Forelimb muscle (tissue), 1 donor: ENCODE results near the gene FN3KRP. TPM values are rescaled to one million over a fixed set of nuclear protein-coding genes. Genes with fewer than 3 reads are reported as not detected.

Source experiments
- DNase-seq: peaks from one replicate; pipeline ENCODE4 v3.0.0-alpha.2; 2013; ENCODE audit warnings: low read depth
- polyA plus RNA-seq: library from polyadenylated mRNA; unstranded; fragments of 120-200 nt; gene quantifications from one replicate; pipeline ENCODE4 v1.2.1, GENCODE V29; 2013; ENCODE audit not compliant: insufficient read length

FN3KRP gene
- polyA plus RNA-seq, 1 donor: 31.0 TPM

DNA sequence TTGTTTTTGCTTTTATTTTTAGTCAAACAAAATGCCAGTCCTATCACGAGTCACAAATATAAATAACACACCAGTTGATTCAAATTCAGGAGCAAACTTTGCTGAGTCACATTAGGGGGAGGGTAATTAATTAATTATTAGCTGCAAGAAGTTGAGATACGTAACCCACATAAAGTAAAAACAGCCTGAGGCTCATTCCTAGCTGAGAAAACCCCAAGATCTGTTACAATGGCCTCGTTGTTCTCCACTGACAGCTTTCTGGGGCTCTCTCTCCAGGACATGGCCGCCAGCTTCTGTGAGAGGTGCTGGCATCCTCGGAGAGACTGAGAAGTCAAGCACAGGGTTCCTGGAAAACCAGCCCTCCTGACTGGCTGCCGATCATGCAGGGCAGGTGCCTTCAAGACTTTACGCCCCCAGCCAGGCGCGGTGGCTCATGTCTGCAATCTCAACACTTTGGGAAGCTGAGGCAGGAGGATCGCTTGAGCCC is 29.1 kb upstream of the FN3KRP start:
- DNase-seq: no peak

DNA sequence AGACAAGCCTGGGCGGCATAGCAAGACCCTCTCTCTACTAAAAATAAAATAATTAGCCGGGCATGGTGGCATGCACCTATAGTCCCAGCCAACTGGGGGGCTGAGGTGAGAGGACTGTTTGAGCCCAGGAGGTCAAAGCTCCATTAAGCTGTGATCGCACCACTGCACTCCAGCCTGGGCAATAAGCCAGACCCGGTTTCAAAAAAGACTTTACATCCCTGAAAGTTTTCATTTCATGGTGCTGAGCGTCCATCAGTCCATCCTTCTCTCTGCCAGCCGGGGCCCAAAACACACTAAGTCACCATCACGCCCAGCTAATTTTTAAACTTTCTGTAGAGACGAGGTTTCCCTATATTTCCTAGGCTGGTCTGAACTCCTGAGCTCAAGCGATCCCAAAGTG is 28.6 kb upstream of the FN3KRP start:
- no peak for DNase-seq

DNA sequence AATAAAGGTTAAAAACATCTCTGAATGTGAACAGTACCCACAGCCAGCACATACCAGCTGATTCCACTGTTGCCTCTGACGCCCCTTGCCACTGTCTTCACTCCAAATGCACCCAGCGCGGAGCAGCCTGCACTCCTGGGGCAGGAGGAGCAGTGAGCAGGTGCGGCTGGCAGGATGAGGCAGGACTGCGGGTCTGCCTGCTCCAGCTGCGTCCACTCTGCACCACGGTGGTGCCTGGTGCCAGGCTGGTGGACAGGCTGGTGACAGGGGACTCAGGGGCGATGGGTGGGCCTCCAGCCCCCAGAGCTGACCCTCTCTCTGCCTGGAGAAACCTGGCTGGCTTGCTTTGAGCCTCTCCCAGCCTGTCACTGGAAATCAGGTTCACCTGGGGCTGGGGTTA is 27.4 kb upstream of the FN3KRP start:
- no peak for DNase-seq

DNA sequence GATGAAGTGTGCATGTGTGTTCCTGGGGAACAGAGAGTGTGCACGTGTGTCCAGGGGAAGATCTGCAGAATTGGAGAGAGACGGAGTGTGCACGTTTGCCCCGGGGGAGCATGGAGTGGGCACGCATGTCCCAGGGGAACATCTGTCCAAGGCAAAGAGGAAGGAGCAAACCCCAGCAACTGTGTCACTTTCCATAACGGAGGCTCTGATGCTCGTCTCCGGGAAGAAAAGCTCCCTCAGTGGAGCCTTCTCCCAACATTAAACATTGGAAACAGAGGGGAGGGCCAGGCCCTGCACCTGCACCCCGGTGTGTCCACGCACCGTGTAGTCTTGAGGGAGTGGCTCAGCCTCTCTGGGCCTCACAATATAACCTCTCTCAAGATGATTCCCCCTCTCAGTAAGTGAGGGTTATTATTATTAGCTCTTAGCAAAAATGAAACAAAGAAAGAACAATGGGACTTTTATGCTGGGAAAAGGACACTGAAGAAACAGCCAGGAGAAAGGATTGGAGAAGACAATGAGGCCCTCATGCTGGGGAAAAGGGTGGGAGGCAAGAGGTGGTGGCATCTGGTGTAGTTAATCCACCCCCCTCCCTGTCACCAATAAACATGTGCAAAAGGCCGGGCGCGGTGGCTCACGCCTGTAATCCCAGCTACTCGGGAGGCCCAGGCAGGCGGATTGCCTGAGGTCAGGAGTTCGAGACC is 25.6 kb upstream of the FN3KRP start:
- no peak for DNase-seq

DNA sequence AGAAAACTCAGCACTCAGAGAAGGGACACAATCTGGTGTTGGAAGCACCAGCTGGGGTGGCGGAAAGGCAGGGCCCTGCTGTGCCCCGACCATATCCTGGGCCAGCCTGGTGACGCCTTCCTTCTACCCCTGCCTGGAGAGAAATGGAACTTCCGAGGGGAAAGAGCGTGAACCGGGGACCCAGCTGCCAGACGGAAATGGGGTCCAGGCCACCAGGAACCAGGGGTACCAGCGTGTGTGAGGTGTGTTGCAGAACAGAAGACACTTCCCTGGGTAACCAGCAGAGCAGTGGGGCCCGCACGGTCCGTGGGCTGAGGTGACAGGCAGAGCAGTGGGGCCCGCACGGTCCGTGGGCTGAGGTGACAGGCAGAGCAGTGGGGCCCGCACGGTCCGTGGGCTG is 24.8 kb upstream of the FN3KRP start:
- DNase-seq: no peak

DNA sequence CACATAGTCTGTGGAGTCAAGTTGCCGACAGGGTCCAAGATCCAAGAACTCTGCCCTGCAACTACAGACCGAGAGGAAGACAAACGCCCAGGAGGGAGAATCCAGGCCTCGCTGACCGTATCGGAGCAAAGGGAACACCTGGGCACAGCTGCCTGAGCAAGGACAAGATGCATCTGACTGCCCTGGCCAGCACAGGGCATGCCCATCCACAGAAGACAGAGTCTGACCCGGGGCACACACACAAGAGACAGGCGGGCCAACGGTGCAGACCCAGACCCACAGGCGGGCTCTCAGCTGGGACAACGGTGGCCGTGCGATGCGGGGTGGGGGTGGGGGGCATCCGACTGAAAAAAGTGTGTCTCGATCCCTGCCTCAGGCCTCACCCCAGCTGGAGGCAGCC is 24.2 kb upstream of the FN3KRP start:
- no peak for DNase-seq

DNA sequence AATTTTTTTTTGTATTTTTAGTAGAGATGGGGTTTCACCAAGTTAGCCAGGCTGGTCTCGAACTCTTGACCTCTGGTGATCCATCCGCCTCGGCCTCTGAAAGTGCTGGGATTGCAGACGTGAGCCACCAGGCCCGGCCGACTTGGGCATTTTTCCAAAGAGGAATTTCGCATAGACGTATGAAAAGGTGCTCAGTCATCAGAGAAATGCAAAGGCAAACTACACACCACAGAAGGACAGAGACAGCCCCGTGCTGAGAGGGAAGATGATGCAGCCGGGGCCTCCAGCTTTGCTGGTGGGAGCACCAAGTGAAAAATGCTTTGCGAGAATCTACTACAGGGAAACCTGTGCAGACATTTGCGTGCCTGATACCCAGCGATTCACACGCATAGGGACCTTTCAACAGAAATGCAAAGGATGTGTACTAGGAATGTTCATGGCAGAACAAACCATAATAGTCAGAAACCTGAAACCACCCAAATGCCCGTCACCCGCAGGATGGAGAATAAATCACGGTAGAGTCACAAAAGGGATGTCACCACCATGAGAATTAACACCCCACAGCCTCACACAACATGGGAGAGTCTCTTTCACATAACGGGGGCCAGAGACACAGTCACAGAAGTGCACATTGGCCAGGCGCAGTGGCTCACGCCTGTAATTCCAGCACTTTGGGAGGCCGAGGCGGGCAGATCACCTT is 23.2 kb upstream of the FN3KRP start:
- DNase-seq: no peak

DNA sequence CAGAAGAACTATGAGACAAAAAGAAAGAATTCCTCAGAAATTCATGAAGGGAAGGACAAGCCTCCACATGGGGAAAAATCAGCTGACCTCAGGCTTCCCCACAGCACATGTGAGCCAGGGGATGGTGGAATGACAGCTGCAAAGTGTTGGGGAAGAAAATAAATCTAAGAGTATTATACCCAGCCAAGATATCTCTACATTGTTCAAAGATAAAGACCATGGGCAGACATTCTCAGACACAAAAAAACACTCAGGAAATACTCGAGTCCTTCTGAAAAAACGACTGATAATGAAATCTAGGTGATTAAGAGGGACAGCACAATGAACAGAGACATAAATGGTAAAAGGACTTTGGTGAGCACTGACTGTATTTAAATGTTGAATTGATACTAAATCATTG is 21.9 kb upstream of the FN3KRP start:
- DNase-seq: no peak

DNA sequence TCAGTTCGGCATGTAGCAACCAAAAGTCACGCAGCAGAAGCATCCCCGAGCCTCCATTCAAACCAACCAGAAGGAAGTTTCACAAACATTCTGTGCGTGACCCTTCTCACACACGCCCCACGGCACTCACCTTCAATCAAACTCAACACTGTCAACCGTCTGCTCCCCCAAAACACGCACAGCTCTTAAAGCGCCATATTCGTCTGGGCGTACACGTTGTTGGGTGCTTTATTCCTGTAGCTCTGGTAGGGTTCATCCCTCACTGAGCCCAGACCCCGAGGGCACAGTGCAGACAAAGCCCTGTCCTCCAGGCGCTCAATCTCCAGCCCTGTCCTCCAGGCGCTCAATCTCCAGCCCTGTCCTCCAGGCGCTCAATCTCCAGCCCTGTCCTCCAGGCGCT is 20.2 kb upstream of the FN3KRP start:
- DNase-seq: no peak

DNA sequence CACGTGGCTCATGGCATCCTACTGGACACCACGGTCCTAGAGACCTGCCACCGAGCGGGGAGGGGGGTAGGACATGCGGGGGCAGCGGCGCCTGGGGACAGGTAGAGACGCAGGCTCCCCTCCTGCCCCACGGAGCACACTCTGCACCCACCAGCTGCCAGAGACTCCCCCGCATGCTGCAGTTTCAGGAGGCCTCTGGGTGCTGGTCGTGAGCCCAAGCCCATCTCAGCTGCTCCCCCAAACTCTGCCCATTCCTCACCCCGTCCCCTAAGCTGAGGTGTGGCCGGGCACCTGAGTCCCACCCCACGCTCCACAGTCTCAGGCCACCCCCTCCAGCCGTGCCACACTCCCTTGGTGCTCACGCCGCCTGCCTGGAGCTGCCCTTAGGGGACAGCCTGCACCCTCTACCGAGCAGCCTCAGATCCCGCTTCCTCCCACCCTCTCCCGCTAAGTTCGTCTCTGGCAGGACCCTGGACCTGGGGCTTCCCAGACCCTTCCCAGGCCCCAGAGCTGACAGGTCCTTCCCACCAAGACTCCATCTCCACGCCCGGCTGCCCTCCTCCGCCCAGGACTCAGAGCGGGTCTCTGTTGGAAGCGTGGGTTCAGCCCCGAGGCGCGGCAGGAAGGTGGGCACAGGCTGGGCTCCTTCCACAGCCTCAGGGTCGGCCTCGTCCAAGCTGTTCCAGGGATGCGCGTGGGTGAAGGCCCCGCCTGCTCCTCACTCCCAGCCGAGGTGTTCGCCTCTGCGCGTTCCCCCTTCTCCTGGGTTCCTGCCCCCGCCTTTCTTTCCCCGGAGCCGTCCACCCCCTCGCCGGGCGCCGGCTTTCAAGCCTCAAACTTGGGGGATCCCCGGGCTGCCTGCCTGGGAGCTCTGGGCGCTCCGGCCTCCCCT is 19.3 kb upstream of the FN3KRP start:
- no peak for DNase-seq

DNA sequence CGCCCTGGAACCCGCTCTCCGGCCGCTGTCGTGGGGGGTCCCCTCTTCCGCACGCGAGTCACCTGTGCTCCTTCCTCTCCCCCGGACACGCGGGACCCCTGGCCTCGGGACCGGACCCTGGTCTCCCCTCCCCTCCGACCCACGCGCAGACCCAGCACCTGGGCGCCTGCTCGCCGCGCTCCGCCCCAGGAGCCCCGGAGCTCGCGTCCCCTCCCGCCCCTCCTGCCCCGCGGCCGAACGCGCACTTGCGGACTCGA is 18.8 kb upstream of the FN3KRP start:
- DNase-seq: no peak

DNA sequence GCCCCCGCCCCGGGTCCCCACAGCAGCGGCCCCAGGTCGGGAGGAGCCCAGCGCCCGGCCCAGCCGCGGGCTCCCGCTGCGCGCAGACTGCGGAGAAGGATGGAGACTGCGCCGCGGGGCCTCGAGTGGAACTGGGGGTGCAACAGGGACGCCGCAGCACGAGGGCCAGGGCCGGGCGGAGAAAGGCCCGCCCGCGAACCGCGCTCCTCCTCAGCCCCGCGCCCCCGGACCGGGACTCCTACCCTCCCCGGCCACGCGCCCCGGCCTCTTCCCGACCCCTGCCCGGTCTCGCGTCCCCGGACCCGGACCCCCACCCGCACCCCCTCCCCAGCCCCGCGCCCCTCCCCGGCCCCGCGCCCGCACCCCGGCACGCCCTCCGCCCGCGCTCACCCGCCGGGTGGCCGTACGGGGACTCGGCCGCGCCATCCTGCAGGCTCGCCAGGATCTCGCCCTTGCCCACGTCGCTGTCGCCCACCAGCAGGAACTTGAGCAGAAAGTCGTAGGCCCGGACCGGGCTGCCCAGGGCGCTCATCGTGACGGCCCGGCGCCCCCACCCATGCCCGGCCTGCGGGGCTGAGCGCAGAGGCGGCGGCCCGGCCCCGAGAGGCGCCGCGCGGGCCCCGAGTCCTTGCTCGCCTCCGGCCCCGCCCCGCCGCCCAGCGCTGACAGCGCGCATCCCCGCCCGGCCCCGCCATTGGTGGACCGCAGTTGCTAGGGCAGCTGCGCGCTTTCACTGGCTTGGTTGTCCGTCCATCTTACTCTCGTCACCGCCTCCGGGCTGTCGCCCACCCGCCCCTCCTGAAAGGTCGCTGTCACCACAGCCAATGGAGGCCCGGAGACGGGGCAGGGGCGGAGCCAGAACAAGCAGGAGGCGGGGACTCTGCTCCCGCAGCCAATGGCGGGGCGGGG is 18.2 kb upstream of the FN3KRP start, which contains the start of gene RAB40B:
Gene RAB40B (minus strand): TSS at position 634 of the 909 bp plus-strand sequence. CDS start 102 bp downstream, at position 532.
- DNase-seq: peak; percentile 97

DNA sequence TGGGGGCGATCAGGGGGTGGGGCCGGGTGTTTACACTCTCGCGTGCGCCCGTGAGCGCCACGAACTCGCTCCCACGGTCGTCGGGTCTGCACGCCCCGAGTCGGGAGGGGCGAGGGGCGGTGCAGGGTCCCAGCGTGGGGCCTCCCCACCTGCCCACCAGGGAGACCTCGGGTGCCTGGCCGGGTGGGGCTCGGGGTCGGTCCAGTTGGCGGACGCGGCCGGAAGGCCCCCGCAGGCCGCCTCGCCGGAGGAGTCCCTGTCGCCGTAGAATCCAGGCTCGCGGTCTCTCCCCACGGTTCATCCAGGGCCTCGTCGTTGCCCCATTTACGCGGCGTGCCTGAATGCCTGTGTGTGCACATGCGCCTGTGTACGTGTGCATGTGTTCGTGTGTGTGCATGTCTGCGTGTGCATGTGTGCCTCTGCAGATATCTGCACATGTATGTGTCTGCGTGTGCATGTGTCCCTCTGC is 17.5 kb upstream of the FN3KRP start:
- no peak for DNase-seq

DNA sequence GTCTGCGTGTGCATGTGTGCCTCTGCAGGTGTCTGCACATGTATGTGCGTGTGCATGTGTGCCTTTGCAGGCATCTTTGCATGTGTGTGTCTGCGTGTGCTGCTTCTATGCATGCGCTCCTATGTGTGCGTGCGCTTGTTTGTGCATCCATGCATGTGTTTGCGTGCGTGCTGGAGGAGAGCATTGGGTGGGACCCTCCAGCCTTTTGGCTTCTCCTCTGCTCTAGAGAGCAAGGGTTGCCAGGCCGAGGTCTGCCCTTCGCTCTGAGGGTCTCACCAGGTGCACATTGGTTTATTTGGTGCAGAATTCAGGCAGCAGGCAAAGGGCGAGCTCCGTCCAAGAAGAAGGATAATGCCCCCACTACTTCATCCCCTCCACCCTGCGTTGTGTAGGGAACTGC is 17.0 kb upstream of the FN3KRP start:
- no peak for DNase-seq

DNA sequence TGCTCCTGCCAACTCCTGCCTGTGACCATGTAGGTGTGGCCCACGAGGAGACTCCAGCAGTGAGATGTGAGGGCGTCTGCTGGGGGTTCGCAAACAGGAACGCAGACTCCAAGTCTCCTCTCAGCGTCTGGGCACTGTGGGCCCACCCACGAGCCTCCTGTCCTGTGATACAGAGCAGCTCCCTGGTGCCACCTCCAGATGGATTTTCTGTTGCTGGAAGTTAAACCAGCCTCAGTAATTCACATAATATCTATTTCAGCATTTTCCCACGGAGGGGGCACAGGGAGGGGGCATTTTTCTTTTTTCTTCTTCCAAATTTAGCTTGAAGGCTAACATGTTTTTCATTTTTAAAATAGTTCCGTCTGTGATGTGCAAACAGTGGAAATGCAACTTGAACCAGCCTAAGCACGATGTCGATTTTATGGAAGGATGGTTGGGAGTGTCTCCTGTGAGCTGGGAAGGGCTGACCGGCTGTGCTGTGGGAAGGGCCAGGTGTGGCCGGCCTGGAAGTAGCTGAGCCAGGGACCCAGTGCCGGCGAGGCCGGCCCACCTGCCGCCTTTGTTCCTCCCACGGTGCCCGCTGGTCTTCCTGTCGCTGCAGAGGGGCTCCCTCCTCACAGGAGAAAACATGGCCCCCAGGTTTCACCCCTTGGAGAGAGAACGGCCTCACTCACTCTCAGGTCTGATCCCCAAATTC is 14.1 kb upstream of the FN3KRP start:
- no peak for DNase-seq

DNA sequence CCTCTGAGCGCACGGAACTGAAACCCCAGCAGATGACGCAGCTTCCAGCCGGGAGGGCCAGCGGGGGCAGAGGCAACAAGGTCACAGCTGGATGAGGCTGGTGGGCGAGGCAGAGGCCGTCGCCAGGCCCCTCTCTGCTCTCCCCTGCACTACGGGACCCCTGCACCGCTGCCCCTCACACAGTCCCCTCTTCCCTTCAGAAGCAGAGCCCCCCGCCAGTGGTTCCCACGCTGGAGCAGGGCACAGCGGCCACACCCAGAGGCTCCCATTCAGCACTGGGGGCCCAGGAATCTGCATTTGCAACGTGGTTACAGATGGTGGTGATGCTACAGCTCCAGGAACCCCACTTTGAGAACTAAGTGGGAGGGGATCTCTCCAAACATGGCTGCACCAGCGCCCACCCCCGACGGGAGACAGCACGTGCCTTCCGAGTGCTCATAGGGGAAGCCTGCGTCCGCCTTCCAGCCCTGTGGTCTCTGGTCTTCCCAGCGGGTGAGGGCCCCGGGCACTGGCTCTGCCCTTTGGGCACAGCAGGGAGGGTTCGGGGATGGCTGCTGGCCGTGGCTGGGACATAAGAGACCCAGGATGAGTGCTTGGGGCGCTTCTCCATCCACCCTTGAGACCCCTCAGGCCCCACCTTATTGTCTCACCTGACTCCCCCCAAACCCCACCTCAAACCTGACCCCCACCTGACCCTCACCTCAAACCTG is 13.3 kb upstream of the FN3KRP start:
- DNase-seq: no peak

DNA sequence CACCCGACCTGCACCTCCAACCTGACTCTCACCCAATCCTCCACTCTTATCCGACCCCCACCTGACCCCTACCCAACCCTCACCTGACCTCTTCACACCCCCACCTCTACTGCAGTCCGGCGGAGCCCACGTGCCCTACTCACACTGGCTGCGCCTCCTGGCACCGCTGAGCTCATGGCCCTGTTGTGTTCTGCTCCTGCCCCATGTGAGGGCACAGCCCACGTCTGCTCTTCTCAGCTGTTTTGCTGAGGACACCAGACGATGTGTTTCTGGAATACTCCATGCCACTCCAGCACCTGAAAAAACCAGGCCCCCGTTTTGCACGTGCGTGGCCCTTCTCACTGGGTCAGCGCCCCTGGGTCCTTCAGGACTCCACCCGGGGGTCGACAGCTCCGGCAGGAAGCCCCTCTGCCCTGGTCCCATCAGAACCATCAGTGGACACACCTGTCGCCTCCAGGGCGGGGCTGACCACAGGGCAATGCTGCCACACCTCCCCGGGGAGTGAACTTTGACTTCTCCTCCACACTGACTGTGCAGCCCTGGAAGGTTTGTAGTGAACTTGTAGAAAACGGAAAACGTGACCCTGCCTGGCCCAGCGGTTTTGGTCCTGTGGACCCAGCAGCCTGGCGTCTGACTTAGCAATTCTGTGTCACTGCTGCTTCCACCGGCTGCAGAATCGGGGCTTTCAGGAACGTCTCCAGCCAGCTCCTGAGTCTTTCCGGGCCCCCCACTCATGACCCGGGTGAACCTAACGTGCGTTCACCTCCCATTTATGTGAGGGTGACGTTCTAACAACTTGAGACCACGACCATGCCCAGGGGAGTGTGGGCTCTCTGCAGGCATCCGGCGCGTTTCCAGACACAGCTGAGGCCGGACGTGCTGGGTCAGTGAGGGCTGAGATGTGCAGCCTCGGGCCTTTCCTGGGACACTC is 12.3 kb upstream of the FN3KRP start:
- no peak for DNase-seq

DNA sequence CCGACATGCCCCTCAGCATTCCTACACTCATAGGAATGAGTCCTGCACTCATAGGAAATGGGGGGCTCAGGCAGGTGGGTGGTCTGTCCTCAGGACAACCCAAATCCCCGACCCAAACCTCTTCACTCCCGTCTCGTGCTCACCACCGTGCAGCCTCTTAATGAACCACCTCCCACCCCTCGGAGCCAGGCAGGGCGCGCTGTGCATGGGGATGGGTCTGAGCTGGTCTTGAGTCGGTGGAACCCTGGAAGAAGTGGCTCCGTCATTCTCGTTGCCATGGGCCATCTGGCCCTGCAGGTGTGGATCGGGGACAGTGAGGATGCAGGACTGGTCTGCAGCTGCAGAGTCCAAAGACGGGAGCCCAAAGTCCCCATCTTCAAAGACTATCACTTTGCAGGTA is 11.6 kb upstream of the FN3KRP start:
- no peak for DNase-seq

DNA sequence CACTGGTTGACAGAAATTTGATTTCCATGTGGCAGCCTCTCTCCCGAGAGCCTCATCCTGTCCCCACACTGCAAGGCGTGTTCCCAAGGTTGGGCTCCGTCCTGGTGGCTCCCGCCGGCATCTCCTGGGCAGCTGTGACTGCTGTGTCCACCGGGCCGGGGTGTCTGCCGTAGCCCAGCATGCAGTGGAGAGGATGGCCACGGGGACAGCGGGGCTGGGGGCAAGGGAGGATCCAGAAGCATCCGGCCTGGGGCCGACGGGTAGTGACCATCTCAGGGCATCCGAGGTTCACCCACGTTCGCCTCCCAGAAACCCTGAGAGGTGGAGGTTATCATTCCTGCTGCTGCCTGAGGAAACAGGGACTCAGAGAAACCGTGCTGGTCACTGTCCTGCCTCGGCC is 10.8 kb upstream of the FN3KRP start:
- no peak for DNase-seq
